HepG2 (cell line): ENCODE measurements around the gene HYOU1. TPM values are rescaled to one million over a fixed set of nuclear protein-coding genes. Genes with fewer than 3 reads are reported as not detected.

Experiments
- CREB1 ChIP-seq, 2 experiments: fragments of 450-650 bp in 1 of 2; IDR thresholded peaks; 2 replicates each; pipeline ENCODE4 v1.6.1; 2016 to 2017; ENCODE audit warnings: control low read depth in 1 of 2, mild to moderate bottlenecking in 1 of 2, missing compliant biosample characterization in 1 of 2, missing genetic modification characterization in 1 of 2
- E2F1 ChIP-seq: sonication (generic); formaldehyde crosslinking; IDR thresholded peaks from 2 replicates; pipeline ENCODE4 v1.5.0; 2020; ENCODE audit warnings: missing genetic modification reagents
- FOSL2 ChIP-seq: sonication (generic); formaldehyde crosslinking; IDR thresholded peaks from 2 replicates; pipeline ENCODE4 v1.4.0; 2020; ENCODE audit warnings: missing genetic modification reagents
- HNF1B ChIP-seq: sonication (generic); formaldehyde crosslinking; IDR thresholded peaks from 2 replicates; pipeline ENCODE4 v1.5.1; 2020; ENCODE audit warnings: mild to moderate bottlenecking, moderate library complexity, missing genetic modification reagents
- ISL2 ChIP-seq: sonication (generic); formaldehyde crosslinking; IDR thresholded peaks from 2 replicates; pipeline ENCODE4 v1.5.0; 2020; ENCODE audit warnings: missing genetic modification reagents
- KDM5B ChIP-seq: sonication (generic); formaldehyde crosslinking; IDR thresholded peaks from 2 replicates; pipeline ENCODE4 v1.4.0; 2020; ENCODE audit warnings: missing genetic modification reagents, mild to moderate bottlenecking, borderline replicate concordance
- STAT6 ChIP-seq: sonication (generic); formaldehyde crosslinking; IDR thresholded peaks from 2 replicates; pipeline ENCODE4 v1.4.0; 2020; ENCODE audit warnings: missing genetic modification reagents, mild to moderate bottlenecking, borderline replicate concordance
- ZHX2 ChIP-seq, 2 experiments: sonication (generic) in 1 of 2; formaldehyde crosslinking in 1 of 2; IDR thresholded peaks; 2 replicates each; pipeline versions ENCODE4 v1.6.1 to v1.9.0; 2014 to 2022; ENCODE audit warnings: antibody characterized with exemption in 1 of 2, borderline replicate concordance in 1 of 2, inconsistent platforms in 1 of 2, low read depth in 1 of 2, missing genetic modification reagents in 1 of 2
- ZNF333 ChIP-seq: sonication (generic); formaldehyde crosslinking; IDR thresholded peaks from 2 replicates; pipeline ENCODE4 v1.4.0; 2020; ENCODE audit warnings: mild to moderate bottlenecking, missing genetic modification reagents, borderline replicate concordance
- ZSCAN29 ChIP-seq: sonication (generic); formaldehyde crosslinking; conservative IDR thresholded peaks from 2 replicates; pipeline ENCODE4 v1.4.0; 2020; ENCODE audit warnings: mild to moderate bottlenecking, missing genetic modification reagents
- ZXDC ChIP-seq: sonication (generic); formaldehyde crosslinking; IDR thresholded peaks from 2 replicates; pipeline ENCODE4 v1.5.0; 2020; ENCODE audit warnings: mild to moderate bottlenecking, missing genetic modification reagents
- polyA plus RNA-seq, 8 experiments: library from polyadenylated mRNA; depleted of rRNA in 3 of 8; stranded (reverse) in 7 of 8; unstranded in 1 of 8; fragments of >200 nt; fragmentation: Illumina TruSeq in 4 of 8; extraction: Trizol in 4 of 8; gene quantifications; 2 replicates each; pipeline versions ENCODE4 v1.2.1 to v1.2.3, GENCODE V29; 2011 to 2016; ENCODE audit warnings: low read depth in 4 of 8, missing spikeins in 1 of 8, mixed read lengths in 1 of 8; ENCODE audit not compliant: insufficient read depth in 1 of 8
- total RNA-seq, 5 experiments: library from RNA; depleted of rRNA; stranded (reverse); fragments of >200 nt; fragmentation: Illumina TruSeq; extraction: Trizol; gene quantifications; 2 replicates each; pipeline ENCODE4 v1.2.3, GENCODE V29; 2016; ENCODE audit warnings: low read depth in 1 of 5

HYOU1 gene
- total and polyA plus RNA-seq, 2 of the 13 experiments (the other 11 are each of a cell fraction or from before 2014, with no cell fraction given) = 127 to 155 TPM

- TF ChIP-seq STAT6 (CRISPR knock-in tag) (peak; percentile 96), ZXDC (CRISPR knock-in tag) (no peak), CREB1 (IDR thresholded peaks at IDR 0.05) (peak; percentile 50; the same call in 1 of the 2 replicates), CREB1 (CRISPR knock-in tag; IDR thresholded peaks at IDR 0.05) (peak; percentile 70), ZNF333 (CRISPR knock-in tag) (0 out of 2 replicates have a peak, but pooled peaks have one; percentile 69), FOSL2 (CRISPR knock-in tag) (peak; percentile 58), ZHX2 (IDR thresholded peaks at IDR 0.05; ENCODE audit: low read depth) (peak; percentile 54; the same call in 1 of the 2 replicates), ZHX2 (CRISPR knock-in tag; IDR thresholded peaks at IDR 0.05; ENCODE audit: borderline replicate concordance) (no peak), ISL2 (peak; percentile 33; the same call in 1 of the 2 replicates), KDM5B (peak; percentile 40; the same call in 1 of the 2 replicates), HNF1B (peak; percentile 65; the same call in 1 of the 2 replicates), ZSCAN29 (CRISPR knock-in tag) (no peak), E2F1 (no peak)
These were observed 10.6 kb upstream of the HYOU1 start, which contains the start of gene VPS11 (continued) for GRCh38 chr11:119067371-119068222.
